Endothelial cell of umbilical vein (primary cell): ENCODE data around the gene GHRH. TPM values are rescaled to one million over a fixed set of nuclear protein-coding genes. Genes with fewer than 3 reads are reported as not detected.

ENCODE experiments used
- BruUV-seq: library from RNA; stranded (reverse); fragments of 400-500 nt; replicated peaks from 2 replicates; lab custom pipeline; 2021; lab: Mats Ljungman, UMichigan
- CTCF ChIA-PET: fragments of 300-600, 350-600 bp; sonication (Branson Sonifier 250); formaldehyde crosslinking; loops from one replicate; lab custom pipeline; 2021; ENCODE audit warnings: antibody characterized with exemption, inconsistent platforms; lab: Charles Lee
- POLR2A ChIA-PET: fragments of 300-600, 350-600 bp; sonication (Branson Sonifier 250); formaldehyde crosslinking; loops from one replicate; lab custom pipeline; 2021; ENCODE audit warnings: antibody characterized with exemption, inconsistent platforms; lab: Charles Lee
- DNase-seq: peaks from one replicate; pipeline ENCODE4 v3.0.0-alpha.2; 2011; ENCODE audit warnings: low read depth, low spot score
- FAIRE-seq: peaks from 2 replicates; lab custom pipeline; 2011; peaks lifted over from hg19 to GRCh38; lab: Jason Lieb, UNC
- H2AFZ ChIP-seq: 2 replicates; pipeline ENCODE4 v1.6.0; 2012; ENCODE audit warnings: low read depth, low read length, control low read depth, inconsistent platforms
- H3K27ac ChIP-seq: 2 replicates; pipeline ENCODE4 v1.5.1; 2011; ENCODE audit warnings: low read depth, mild to moderate bottlenecking, control low read depth, low read length, moderate library complexity; ENCODE audit not compliant: insufficient read depth
- H3K27me3 ChIP-seq, 2 experiments: 2 replicates each; pipeline versions ENCODE4 v1.6.0 to v1.6.1; 2011; ENCODE audit warnings: low read length in 2 of 2, mixed read lengths in 1 of 2; ENCODE audit not compliant: control insufficient read depth in 2 of 2, insufficient read depth in 2 of 2
- H3K36me3 ChIP-seq, 2 experiments: 2 replicates in 1 of 2; 3 replicates in 1 of 2; pipeline ENCODE4 v1.5.1; 2011; ENCODE audit warnings: low read length in 2 of 2, mild to moderate bottlenecking in 1 of 2, moderate library complexity in 1 of 2; ENCODE audit not compliant: control insufficient read depth in 2 of 2, insufficient read depth in 2 of 2; ENCODE audit errors: extremely low read depth in 1 of 2
- H3K4me1 ChIP-seq: 3 replicates; pipeline ENCODE4 v1.5.1; 2011; ENCODE audit warnings: mild to moderate bottlenecking, low read length; ENCODE audit not compliant: control insufficient read depth, insufficient read depth; ENCODE audit errors: extremely low read depth
- H3K4me2 ChIP-seq: 2 replicates; pipeline ENCODE4 v1.6.1; 2011; ENCODE audit warnings: low read length, control low read depth, mixed read lengths; ENCODE audit not compliant: insufficient read depth
- H3K4me3 ChIP-seq, 3 experiments: fragments of 200-600 bp in 1 of 3; sonication (generic), shearing (Covaris generic) in 1 of 3; replicated peaks in 1 of 3; 2 replicates each; pipeline ENCODE4 v1.5.1; 2011 to 2016; ENCODE audit warnings: control low read depth in 3 of 3, low read length in 3 of 3, mild to moderate bottlenecking in 2 of 3, inconsistent platforms in 1 of 3, low read depth in 1 of 3, moderate library complexity in 1 of 3; ENCODE audit not compliant: insufficient read depth in 1 of 3
- H3K79me2 ChIP-seq: 2 replicates; pipeline ENCODE4 v1.6.0; 2012; ENCODE audit warnings: low read length, inconsistent platforms; ENCODE audit not compliant: control insufficient read depth, insufficient read depth
- H3K9ac ChIP-seq: replicated peaks from 2 replicates; pipeline ENCODE3; 2011; ENCODE audit warnings: low read length, control low read depth; ENCODE audit not compliant: insufficient read depth; ENCODE audit errors: extremely low read depth
- H3K9me1 ChIP-seq: replicated peaks from 3 replicates; pipeline ENCODE4 v1.6.0; 2011; ENCODE audit warnings: mild to moderate bottlenecking, low read length; ENCODE audit not compliant: control insufficient read depth, insufficient read depth; ENCODE audit errors: extremely low read depth
- H3K9me3 ChIP-seq: replicated peaks from 2 replicates; pipeline ENCODE4 v1.5.1; 2012; ENCODE audit warnings: low read length, inconsistent platforms; ENCODE audit not compliant: control insufficient read depth, insufficient read depth
- H4K20me1 ChIP-seq: replicated peaks from 2 replicates; pipeline ENCODE3; 2011; ENCODE audit warnings: mild to moderate bottlenecking, low read length; ENCODE audit not compliant: control insufficient read depth, insufficient read depth; ENCODE audit errors: extremely low read depth
- CTCF ChIP-seq, 2 donors: IDR thresholded peaks; 1 replicate in 1 of 2; 2 replicates in 1 of 2; pipeline ENCODE4 v1.5.1; 2011; ENCODE audit warnings: low read length in 2 of 2, mild to moderate bottlenecking in 2 of 2, moderate library complexity in 2 of 2, control low read depth in 1 of 2, inconsistent platforms in 1 of 2, low read depth in 1 of 2; ENCODE audit not compliant: insufficient read depth in 1 of 2; ENCODE audit errors: extremely low read depth in 1 of 2
- EZH2 ChIP-seq: IDR thresholded peaks from 2 replicates; pipeline ENCODE4 v1.6.1; 2012; ENCODE audit warnings: borderline replicate concordance, low read depth, mild to moderate bottlenecking, moderate library complexity, low read length, inconsistent platforms; ENCODE audit not compliant: severe bottlenecking
- FOS ChIP-seq: IDR thresholded peaks from 2 replicates; pipeline ENCODE4 v1.6.1; 2011; ENCODE audit warnings: mild to moderate bottlenecking, low read length, moderate library complexity, borderline replicate concordance; ENCODE audit not compliant: insufficient read depth
- GATA2 ChIP-seq: IDR thresholded peaks from 2 replicates; pipeline ENCODE4 v1.7.0; 2011; ENCODE audit warnings: low read depth, mild to moderate bottlenecking, moderate library complexity, mixed read lengths, low read length; ENCODE audit not compliant: insufficient read length, insufficient read depth
- JUN ChIP-seq: IDR thresholded peaks from 2 replicates; pipeline ENCODE4 v1.6.1; 2011; ENCODE audit warnings: borderline replicate concordance, low read depth; ENCODE audit not compliant: insufficient read length, insufficient read depth
- MYC ChIP-seq: IDR thresholded peaks from one replicate; pipeline ENCODE4 v1.6.1; 2011; ENCODE audit warnings: mild to moderate bottlenecking, low read depth, low read length
- POLR2A ChIP-seq: IDR thresholded peaks from 2 replicates; pipeline ENCODE4 v1.6.1; 2012; ENCODE audit warnings: low read depth, mild to moderate bottlenecking, control low read depth, low read length
- POLR2AphosphoS5 ChIP-seq: IDR thresholded peaks from 2 replicates; pipeline ENCODE4 v1.6.1; 2012; ENCODE audit warnings: low read depth, mild to moderate bottlenecking, control low read depth, low read length, moderate library complexity; ENCODE audit not compliant: insufficient read depth
- dilution Hi-C: fragments of 300-500 bp; cut with MboI; formaldehyde crosslinking; loops from one replicate; pipeline ENCODE4 v1.15.0; 2019; ENCODE audit warnings: low sequenced_read_pairs; ENCODE audit not compliant: extremely low pct_ligation_motif_present
- intact Hi-C: fragments of 100-400 bp; cut with micrococcal nuclease; formaldehyde crosslinking; loops from one replicate; pipeline ENCODE4 v1.10.0; 2022
- polyA plus RNA-seq, 4 experiments: library from polyadenylated mRNA; depleted of rRNA in 3 of 4; stranded (reverse) in 3 of 4; unstranded in 1 of 4; fragments of >200 nt; gene quantifications; 2 replicates each; pipeline versions ENCODE4 v1.2.1 to v1.2.3, GENCODE V29; 2011 to 2012; ENCODE audit warnings: missing spikeins in 1 of 4
- total RNA-seq: library from RNA; stranded (reverse); gene quantifications from 2 replicates; pipeline ENCODE4 v1.2.3, GENCODE V29; 2021
- TF ChIP-seq, protein P1 (sequence below): IDR thresholded peaks from 2 replicates; pipeline ENCODE4 v1.6.1; 2011; ENCODE audit not compliant: insufficient read depth, insufficient read length

The GHRH gene
- total and polyA plus RNA-seq, 2 donors (not counting 3 experiments of a cell fraction or from before 2014, with no cell fraction given): not detected

GRCh38 chr20:37298190-37298939 lies 36.8 kb upstream of the GHRH start:
- no TSS peak for BruUV-seq
- Histone ChIP-seq H3K36me3 (peaks cover 2 to 10% of the 10 kb centered on the region in 2 experiments), H3K4me1 (peaks cover 36% of the 10 kb centered on the region), H3K9me1 (no peaks in the 10 kb centered on the region), H3K79me2 (peaks cover 43% of the 10 kb centered on the region), H3K9ac (no peak overlapping the region), H2AFZ (no peak overlapping the region), H3K27ac (no peak overlapping the region), H3K4me3 (no peak overlapping the region), H3K9me3 (no peaks in the 10 kb centered on the region), H3K27me3 (no peaks in the 10 kb centered on the region), H4K20me1 (peaks cover 2% of the 10 kb centered on the region), H3K4me2 (no peak overlapping the region)
- intact Hi-C loops (loop anchor here (5.0 kb wide), 1 partner anchor 49 kb away; the partner anchor contains the start of gene SRC), dilution Hi-C loops (no loop called here)
- FAIRE-seq (no peak), DNase-seq (no peak)
- CTCF ChIA-PET: interaction anchor here (0.6 to 1.5 kb wide), 2 partner anchors 16 to 26 kb away, joined by 4 to 6 read pairs; no protein-coding TSS in a partner anchor
- TF ChIP-seq FOS (no peak), GATA2 (no peak), MYC (no peak), JUN (no peak), POLR2A (no peak), CTCF (IDR thresholded peaks at IDR 0.05; ENCODE audit: extremely low read depth in 1 of 2, insufficient read depth in 1 of 2, low read depth in 1 of 2, low read length in 2 of 2) (no peak), POLR2AphosphoS5 (no peak), EZH2 (no peak)
- TF ChIP-seq, protein P1, sequence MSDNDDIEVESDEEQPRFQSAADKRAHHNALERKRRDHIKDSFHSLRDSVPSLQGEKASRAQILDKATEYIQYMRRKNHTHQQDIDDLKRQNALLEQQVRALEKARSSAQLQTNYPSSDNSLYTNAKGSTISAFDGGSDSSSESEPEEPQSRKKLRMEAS: no peak
- POLR2A ChIA-PET: no interaction called here
